Glomerular visceral epithelial cell (primary cell): ENCODE results near the gene PTPRG.
A peak's percentile ranks its signal among the peaks of the same experiment; 100 is the strongest.

Experiments
- DNase-seq: peaks from one replicate; pipeline ENCODE4 v3.0.0-alpha.2; 2016; ENCODE audit errors: extremely low spot score

The PTPRG gene

DNA sequence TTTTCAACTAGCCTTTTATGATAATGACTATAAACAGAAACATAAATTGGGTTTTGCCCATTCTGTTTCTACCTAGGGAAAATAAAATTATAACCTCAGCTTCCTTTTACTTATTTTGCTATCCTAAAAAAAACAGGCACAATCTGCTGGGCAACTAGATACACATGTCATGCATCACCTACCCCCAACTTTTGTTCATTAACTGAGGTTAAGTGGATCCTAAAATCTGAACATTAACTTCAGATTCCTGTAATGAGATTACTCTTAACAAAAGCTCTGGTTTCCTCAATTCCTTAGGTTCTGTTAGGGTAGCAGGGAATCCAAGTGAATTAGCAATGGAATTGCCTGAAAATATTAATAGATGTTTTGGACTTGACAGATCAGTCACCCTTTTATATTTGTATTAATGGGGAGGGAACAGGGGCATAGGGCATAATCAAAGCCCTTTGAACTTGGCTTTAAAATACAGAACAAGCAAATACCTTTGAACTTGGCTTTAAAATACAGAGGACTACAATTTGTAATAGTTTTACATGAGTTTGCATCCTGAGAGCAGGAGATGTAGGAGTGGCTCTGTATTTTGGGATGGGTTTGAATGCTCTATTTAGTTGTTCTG lies 705.4 kb downstream of the PTPRG start:
- no peak for DNase-seq

DNA sequence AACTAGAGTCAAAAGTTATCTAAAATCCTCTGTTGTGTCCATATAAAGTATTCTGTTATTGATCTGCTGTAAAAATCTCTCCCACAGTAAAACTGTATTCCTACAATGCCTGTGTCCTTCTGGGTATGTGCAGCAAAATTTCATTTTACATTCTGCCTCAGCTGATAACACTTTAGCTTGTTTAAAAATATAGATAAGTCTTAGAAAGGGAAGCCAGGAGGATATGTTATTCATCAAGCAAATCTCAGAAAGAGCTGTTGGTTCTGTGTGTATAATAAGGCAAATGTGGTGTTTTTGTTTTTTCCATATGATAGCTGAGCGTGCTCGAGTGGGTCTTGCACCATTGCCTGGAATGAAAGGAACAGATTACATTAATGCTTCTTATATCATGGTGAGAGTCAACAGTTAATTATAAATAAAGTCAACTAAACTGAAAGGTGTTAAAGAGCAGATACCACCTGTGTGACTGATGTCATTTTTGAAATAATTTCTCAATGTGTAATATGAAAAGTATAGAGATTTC lies 715.3 kb downstream of the PTPRG start:
- no peak for DNase-seq

DNA sequence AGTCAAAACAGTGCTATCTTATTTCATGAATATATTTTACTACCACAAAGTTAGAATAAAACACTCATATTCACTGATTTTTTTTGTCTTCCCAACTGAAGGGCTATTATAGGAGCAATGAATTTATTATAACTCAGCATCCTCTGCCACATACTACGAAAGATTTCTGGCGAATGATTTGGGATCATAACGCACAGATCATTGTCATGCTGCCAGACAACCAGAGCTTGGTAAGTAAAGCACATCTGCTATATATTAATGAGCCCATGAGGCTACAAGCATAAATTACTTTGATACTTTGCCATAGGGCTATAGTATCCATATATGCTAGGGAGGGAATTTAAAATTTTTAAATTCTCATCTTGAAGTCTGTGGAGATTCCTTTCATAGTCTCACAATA lies 716.1 kb downstream of the PTPRG start:
- DNase-seq: no peak

DNA sequence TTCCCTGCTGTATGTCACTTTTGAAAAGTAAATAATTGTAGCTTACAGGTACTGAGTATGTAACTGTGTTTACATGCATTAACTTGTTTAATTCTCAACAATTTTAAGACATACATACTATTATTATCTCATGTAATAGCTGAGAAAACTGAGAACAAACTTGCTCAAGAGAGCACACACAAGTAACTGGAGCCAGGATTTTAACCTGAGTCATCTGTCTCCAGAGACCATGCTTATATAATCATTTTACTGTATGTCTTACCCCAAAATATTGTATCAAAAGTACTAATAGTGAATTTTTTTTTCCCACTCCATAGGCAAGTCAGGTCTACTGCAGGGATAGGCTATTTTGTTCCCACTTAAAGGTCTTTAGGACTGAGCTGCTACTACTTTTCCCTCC lies 716.6 kb downstream of the PTPRG start:
- no peak for DNase-seq

GRCh38 chr3:62281726-62282125 lies 720.4 kb downstream of the PTPRG start:
- DNase-seq: no peak

DNA sequence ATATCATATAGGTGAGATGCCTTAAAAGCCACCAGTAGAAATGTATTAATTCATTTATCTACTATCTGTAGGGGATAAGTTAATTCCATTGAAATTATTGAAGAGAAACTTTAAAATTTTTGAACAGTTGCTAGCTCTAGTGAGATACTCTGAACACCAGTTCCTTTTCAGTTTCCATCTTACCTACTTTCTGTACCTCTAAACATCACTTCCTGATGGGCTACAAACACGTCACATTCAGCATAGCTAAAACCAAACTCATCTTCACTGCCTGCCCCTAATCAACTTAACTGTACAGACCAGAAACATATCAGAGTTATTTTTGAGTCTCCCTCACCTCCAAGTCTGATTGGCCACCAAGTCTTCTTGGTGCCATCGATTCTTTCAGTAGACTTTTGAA lies 723.1 kb downstream of the PTPRG start:
- DNase-seq: no peak

DNA sequence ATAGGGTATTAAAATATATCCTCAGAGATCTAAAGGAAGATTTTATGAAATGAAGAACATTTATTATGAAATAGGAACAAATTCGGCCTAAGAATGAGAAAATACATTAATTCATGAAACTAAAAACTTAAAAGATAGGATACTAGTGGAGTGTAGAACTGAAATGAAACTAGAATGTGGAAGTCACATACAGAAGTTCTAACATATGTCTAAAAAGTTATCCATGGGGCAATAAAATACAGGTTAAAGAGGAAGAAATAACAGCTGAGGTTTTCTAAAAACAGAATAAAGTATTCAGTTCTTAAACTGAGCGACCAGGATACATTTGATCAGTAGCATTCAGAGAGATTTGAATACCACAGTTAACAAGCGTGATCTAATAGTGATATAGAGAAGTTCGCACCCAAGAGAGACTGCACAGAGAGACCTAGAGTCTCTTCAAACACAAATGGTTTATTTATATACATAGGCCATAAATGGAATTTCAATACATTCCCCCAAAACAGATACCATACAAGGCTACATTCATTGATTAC lies 726.1 kb downstream of the PTPRG start:
- no peak for DNase-seq

DNA sequence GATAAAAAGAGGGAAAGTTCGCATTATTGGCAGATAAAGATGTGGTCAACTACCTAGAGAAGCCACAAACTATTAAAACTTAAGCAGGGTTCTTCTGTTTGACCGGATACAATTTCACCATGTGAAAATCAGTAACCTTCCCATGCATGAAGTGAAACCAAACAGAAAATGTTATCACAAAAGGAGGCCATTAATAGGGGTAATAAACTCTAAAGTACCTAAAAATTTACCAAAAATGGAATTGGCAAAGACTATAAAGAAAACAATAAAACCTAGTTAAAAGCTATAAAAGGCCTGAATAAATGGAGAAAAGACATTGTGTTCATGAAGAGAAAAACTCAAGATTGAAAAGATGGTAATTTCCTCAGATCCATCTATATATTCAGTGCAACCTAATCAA lies 728.6 kb downstream of the PTPRG start:
- DNase-seq: no peak

DNA sequence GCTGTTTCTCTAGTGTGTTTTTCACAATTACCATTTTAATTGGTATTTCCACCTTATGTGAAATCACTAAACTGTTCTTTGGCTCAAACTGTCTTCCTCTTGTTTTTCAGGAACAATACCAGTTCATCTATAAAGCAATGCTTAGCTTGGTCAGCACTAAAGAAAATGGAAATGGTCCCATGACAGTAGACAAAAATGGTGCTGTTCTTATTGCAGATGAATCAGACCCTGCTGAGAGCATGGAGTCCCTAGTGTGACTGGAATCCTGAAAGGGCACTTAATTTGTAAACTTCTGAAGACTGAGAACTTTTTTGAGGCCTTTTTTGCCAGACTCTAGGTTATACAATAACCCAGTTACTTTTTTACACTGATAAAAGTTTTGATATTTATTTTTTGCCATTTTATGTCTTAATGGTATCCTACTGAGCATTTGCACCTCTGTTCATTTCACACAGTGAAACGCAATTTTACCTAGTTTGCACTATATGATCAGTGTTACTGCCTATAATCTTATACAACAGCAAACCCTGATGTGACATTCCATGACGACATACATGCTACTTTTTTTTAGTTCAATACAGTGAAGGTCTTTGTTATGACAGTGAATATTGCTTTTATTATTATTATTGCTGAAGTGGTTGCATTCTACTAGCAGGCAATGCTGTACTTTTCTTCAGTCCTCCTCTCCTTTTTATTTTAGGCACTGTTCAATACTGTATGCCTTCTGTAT lies 731.8 kb downstream of the PTPRG start:
- DNase-seq: no peak

DNA sequence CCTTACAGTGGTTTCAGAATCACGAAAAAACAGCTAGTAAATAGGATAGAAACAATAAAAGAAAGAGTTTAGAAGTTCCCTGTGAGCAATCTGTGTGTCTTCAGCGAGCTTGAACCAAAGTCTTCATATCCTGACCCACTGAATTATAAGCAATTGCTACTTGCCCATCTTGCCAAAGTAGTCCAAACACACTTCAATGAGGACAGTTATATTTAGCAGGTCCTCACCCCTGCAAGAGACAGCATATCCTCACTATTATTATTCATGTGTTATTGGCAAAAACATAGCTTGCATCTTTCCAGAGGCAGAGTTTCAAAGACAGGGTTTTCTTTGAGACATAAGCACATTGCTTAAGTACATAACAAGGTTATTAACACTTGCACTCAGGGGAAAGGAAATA lies 734.2 kb downstream of the PTPRG start:
- no peak for DNase-seq

DNA sequence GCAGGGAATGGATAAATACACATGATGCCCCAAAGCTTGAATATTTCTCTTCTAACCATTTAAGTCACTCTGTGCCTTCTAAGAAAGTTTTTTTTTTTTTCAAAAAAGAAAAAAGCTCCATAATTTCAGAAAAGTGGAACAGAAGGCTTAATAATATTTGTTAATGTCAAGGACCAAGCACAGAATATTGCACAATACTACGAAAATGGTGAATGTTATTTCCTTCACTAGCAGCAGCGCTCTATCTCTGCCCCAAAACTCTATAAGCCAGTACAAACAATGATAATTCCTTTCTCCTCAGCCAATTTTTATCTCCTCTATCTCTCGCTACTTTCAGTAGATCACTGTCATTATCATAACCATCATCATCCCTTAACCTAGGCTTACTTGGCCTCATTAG lies 739.2 kb downstream of the PTPRG start:
- no peak for DNase-seq

GRCh38 chr3:62312201-62312600 lies 750.8 kb downstream of the PTPRG start:
- no peak for DNase-seq

GRCh38 chr3:62316525-62316924 lies 755.2 kb downstream of the PTPRG start:
- no peak for DNase-seq

- no peak for DNase-seq
These were observed 757.0 kb downstream of the PTPRG start for GRCh38 chr3:62318365-62318751.

DNA sequence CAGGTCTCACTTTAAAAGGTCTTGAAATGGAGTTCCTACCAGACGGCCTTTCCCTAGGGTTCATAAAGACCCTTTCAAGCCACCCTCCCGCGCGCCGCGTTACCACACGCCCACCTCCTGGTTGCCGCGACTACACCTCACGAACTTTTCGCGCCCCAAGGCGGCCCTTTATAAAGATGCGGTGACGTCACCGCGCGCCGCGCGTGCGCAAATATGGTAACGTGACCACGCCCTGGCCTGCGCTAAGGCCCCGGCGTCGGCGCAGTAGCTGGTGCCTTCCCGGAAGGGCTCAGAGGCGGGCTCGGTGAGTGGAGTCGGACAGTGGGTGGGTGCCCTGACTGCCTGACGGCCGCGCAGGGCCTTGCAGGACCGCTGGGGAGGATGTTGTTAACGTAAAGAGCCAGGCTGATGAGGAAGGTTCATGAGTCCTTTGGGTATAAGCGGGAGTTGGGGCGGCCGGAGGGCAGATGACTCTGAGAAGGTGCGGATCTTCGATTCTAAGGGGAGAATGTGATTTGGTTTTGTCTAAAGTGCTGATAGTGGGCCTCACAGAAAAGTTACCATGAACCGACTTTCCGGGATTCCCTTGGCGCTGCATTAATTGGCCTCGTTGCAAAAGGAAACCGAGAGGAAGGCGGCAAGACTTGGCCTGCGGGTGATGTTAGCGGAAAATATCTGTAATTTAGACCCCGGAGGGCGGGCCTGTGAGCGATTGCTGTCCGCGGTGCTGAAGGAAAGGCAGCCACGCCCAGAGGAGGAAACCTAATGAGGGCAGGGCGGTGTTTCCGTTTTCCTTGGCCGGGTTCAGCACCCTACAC lies 757.6 kb downstream of the PTPRG start:
- peak; percentile 91 for DNase-seq

- DNase-seq: no peak
These were observed 758.3 kb downstream of the PTPRG start for GRCh38 chr3:62319570-62320243.

DNA sequence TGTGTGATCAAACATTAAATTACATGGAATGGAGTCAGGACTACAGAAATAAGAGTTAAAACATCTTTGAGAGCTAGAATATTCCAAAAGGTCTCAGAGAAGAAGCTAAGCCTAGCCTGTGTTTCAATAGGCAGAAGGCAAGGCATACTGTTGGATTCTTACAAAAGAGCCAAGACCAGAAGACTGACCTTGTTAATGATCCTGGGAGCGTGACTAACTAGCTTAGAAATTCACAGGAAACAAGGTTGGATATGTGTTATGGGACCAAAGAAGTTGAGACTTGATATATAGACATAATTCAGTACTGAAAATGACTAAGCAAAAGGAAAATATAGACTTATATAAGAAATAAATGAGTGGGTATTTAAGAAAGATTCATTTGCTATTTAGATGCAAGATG lies 761.9 kb downstream of the PTPRG start:
- no peak for DNase-seq

DNA sequence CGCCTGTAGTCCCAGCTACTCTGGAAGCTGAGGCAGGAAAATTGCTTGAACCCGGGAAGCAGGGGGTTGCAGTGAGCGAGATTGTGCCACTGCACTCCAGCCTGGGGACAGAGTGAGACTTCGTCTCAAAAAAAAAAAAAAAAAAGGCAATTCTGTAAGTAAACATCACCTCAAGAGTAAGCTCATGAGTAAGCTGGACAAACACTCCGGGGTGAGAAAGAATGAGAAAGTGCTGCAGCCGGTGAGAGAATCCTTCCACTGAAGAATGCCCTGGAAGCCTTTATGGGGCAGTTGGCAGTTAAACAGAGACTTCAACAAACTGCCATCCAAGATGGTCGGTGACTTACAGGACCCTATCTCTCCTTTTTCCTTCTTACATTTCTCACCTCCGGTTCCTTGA lies 764.5 kb downstream of the PTPRG start:
- no peak for DNase-seq

DNA sequence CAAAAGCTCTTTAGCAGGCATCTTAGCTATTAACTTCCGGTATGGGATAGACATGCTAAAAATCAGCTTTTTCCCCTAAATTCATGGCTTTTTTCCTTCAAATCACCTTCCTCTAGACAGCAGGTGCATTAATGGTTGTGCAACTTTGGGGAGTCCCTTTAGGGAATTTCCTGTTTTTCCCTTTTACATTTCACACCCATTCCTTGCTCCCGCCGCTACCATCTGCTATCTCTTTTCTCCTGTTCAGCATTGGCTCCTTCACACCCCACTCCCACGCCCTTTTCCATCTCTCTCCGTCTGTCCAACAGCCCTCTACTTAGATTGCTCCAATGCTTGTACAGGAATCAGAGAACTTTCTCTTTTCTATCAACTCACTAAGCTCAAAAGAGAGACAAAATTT lies 768.6 kb downstream of the PTPRG start:
- no peak for DNase-seq

- DNase-seq: no peak
These were observed 770.6 kb downstream of the PTPRG start for GRCh38 chr3:62332017-62332416.

DNA sequence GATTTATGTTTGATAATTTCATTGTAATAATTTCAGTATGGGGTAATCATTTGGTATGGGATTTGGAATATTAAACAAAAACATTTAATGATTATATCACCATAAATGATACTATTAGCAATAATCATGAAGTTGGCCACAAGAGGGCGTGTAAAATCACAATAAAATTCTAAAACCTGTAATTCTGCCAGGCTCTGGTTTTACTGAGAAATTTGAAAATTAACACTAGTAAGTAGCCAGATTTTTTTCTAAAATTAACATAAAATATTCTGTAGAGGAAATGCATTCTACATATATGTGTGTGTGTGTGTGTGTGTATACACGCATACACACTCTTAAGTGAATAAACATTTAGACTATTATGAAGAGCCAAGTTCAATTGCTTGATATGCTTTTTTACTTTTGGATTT lies 771.5 kb downstream of the PTPRG start:
- DNase-seq: peak; percentile 8

- DNase-seq: no peak
These were observed 773.8 kb downstream of the PTPRG start for GRCh38 chr3:62335196-62335595.
